GM20000 (cell line): ENCODE data around the gene MAMDC2.

Source experiments
- DNase-seq: peaks from one replicate; pipeline ENCODE4 v3.0.0; 2012; ENCODE audit warnings: low spot score
- CTCF ChIP-seq: IDR thresholded peaks from 2 replicates; pipeline ENCODE4 v1.5.1; 2012; ENCODE audit warnings: mild to moderate bottlenecking, control low read depth; ENCODE audit errors: extremely low read depth, missing control alignments

Gene MAMDC2

GRCh38 chr9:70145981-70146380, 102.3 kb downstream of the MAMDC2 start:
- no peak for TF ChIP-seq CTCF
- DNase-seq: no peak

DNA sequence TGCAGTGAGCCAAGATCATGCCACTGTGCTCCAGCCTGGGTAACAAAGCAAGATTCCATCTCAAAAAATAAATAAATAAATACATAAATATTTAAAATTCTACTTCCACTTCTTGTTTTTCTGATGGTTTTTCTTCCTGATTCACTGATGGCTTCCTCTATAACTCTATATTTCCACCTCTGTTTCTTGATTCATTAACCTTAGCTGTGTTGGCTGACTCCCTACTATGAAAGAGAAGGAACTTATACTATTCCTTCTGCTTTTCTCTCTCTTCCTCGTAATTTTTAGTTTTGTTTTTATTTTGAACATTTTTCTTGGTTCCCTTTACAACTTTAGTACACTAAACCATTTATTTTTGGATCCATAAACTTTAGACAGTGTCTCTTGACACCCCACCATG, 103.5 kb downstream of the MAMDC2 start:
- no peak for TF ChIP-seq CTCF
- no peak for DNase-seq

DNA sequence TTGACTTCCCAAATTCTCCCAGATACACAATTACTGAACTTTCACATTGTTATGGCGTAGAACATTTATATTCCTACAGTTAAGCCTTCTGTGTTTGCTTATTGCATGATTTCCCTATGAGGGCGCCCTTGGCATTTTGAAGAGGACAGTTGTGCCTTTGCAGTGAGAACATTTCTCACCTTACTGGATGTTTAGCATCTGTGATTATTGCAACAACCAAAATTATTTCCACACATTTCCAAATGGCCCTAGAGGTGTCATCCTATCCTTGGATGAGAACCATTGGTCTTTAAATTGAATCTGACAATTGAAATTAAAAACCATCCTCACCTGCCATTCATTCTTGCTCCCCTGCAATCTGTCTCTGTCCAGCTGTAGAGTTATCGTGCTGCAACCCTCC, 104.0 kb downstream of the MAMDC2 start:
- no peak for DNase-seq

DNA sequence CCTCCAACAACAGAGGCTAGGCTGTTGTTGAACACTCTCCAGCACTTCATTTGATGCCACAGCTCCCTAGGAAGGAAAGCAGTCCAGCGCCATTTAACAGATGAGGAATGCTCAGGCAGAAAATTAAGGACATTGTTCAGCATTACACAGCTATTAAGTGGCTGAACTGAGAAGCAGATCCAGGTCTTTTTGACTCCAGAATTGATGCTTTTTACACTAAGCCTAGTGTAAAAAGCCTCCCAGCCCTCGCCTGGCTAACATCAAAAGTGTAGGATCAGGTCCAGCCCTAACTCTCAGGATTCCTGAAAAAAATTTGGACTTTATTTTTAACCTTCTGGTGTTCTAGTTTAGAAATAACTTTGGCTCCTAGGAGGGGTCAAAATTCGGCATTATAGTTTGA, 108.7 kb downstream of the MAMDC2 start:
- TF ChIP-seq CTCF: no peak
- no peak for DNase-seq

More for the DNA sequence above, 104.0 kb downstream of the MAMDC2 start:
- TF ChIP-seq CTCF: no peak

DNA sequence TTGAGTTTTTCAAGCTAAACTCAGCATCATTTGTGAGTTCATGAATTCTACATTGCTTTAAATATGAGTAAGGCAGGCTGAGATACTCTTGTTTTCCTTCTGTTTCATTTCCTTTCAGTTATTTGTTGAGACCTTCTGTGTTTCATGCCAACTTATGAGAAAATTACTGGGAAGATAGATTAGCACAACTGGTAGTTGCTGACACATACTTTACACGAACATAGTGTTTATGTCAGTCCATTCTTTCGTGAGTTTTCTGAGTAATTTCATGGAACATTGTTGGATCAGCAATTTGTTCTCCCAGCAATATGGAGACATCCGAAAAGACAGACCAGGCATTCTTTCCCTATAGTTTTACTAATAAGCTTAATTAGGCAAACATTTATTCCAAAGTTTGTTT, 113.1 kb downstream of the MAMDC2 start:
- TF ChIP-seq CTCF: no peak
- no peak for DNase-seq

DNA sequence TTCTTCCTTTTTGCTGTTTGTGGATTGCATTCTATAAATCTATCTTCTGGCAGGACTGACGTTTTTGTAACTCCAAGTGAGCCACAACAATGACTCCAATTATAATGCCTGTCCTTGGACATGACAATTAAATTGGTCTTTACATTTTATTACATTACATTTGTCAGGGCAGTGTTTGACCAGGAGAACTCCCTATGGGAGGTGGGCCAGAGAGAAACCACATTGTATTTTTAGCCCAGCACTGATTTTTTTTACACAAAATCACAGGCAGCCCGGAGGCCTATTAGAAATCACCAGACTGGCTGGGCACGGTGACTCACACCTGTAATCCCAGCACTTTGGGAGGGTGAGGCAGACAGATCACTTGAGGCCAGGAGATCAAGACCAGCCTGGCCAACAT, 116.0 kb downstream of the MAMDC2 start:
- no peak for DNase-seq
- no peak for TF ChIP-seq CTCF

GRCh38 chr9:70160686-70161600, 117.3 kb downstream of the MAMDC2 start:
- no peak for TF ChIP-seq CTCF
- DNase-seq: no peak
